ENCODE measurements around the gene PTGER4. TPM values are rescaled to one million over a fixed set of nuclear protein-coding genes. Genes with fewer than 3 reads are reported as not detected.
A peak's percentile ranks its signal among the peaks of the same experiment; 100 is the strongest.

PTGER4 gene
- total RNA-seq, 6 experiments from 2014 or later = 0.84 to 4.4 (median 2.9) TPM

DNA sequence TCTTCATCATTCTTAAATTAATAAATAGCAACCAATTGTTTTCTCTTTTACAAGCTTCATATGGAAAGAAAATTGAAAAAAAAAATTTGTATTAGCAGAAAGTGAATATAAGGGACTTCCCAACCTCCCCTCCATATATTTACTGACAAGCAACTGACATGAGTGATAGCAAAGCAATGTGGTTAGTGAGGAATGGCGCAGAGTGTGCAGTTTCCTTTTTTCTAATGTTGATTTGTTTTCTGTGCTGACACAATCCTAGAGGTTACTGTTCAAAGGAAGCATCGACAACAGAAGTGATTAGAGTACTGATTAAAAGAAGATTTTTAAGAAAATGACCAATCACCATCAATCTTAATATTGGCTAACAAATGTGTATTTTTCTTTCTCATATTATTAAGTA is 1.7 kb upstream of the PTGER4 start:
- H3K9me3 ChIP-seq = no peaks in the 10 kb centered on the region
- intact Hi-C loops (cut with DNase I) = no loop called here
- H3K4me1 ChIP-seq = peaks cover 0 to 11% (median 2%) of the 10 kb centered on the region in 4 donors
- ATAC-seq (no peak), DNase-seq (no peak)
- WGBS (ENCODE audit: insufficient coverage, low coverage, low lambda C conversion rate, missing lambda C conversion rate) = 50% methylated on average over 2 of the region's 2 CpGs
- peaks cover 0 to 13% of the 10 kb centered on the region in 2 donors for H3K27me3 ChIP-seq
- no peaks in the 10 kb centered on the region for H3K36me3 ChIP-seq
- no peak overlapping the region for H3K4me3 ChIP-seq
- TF ChIP-seq, protein P1, sequence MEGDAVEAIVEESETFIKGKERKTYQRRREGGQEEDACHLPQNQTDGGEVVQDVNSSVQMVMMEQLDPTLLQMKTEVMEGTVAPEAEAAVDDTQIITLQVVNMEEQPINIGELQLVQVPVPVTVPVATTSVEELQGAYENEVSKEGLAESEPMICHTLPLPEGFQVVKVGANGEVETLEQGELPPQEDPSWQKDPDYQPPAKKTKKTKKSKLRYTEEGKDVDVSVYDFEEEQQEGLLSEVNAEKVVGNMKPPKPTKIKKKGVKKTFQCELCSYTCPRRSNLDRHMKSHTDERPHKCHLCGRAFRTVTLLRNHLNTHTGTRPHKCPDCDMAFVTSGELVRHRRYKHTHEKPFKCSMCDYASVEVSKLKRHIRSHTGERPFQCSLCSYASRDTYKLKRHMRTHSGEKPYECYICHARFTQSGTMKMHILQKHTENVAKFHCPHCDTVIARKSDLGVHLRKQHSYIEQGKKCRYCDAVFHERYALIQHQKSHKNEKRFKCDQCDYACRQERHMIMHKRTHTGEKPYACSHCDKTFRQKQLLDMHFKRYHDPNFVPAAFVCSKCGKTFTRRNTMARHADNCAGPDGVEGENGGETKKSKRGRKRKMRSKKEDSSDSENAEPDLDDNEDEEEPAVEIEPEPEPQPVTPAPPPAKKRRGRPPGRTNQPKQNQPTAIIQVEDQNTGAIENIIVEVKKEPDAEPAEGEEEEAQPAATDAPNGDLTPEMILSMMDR (IDR thresholded peaks at IDR 0.05) = no peak
- TF ChIP-seq POLR2A (IDR thresholded peaks at IDR 0.05) = no peak
- H3K27ac ChIP-seq = no peak overlapping the region

- Histone ChIP-seq H3K9me3 (no peaks in the 10 kb centered on the region), H3K36me3 (no peaks in the 10 kb centered on the region), H3K27ac (peak overlapping the region in 2 of 3 donors; percentile 53 to 69), H3K4me1 (peaks cover 0 to 11% (median 2%) of the 10 kb centered on the region in 4 donors), H3K4me3 (peak overlapping the region; percentile 46 to 73 (median 58)), H3K27me3 (peaks cover 0 to 13% of the 10 kb centered on the region in 2 donors)
- DNase-seq = no peak
- ATAC-seq = no peak
- TF ChIP-seq POLR2A (IDR thresholded peaks at IDR 0.05) = no peak
- TF ChIP-seq, protein P1 (IDR thresholded peaks at IDR 0.05) = no peak
- 14% methylated on average over 12 of the region's 12 CpGs for WGBS (ENCODE audit: insufficient coverage, low coverage, low lambda C conversion rate, missing lambda C conversion rate)
- intact Hi-C loops (cut with DNase I) = no loop called here
Observed at GRCh38 chr5:40678460-40679147, 1.1 kb upstream of the PTGER4 start.

GRCh38 chr5:40679148-40679912 is 385 bp upstream of the PTGER4 start:
- peak; percentile 95 to 98 (median 96) for ATAC-seq
- Histone ChIP-seq H3K4me3 (peak overlapping the region; percentile 46 to 73 (median 58)), H3K27me3 (peaks cover 0 to 13% of the 10 kb centered on the region in 2 donors), H3K9me3 (no peaks in the 10 kb centered on the region), H3K27ac (peak overlapping the region; percentile 53 to 77 (median 69)), H3K36me3 (no peaks in the 10 kb centered on the region), H3K4me1 (peaks cover 0 to 11% (median 2%) of the 10 kb centered on the region in 4 donors)
- TF ChIP-seq, protein P1 (IDR thresholded peaks at IDR 0.05) = no peak
- TF ChIP-seq POLR2A (IDR thresholded peaks at IDR 0.05) = no peak
- peak; percentile 92 to 96 (median 95) for DNase-seq
- WGBS (ENCODE audit: insufficient coverage, low coverage, low lambda C conversion rate, missing lambda C conversion rate) = 0% methylated on average over 22 of the region's 60 CpGs
- intact Hi-C loops (cut with DNase I) = no loop called here

GRCh38 chr5:40680741-40681362 is 1.1 kb downstream of the PTGER4 start:
- peaks cover 0 to 11% (median 2%) of the 10 kb centered on the region in 4 donors for H3K4me1 ChIP-seq
- no peak for ATAC-seq
- intact Hi-C loops (cut with DNase I) = loop anchor here (10.0 kb wide), 1 partner anchor 736 kb away; no protein-coding TSS in a partner anchor

More at GRCh38 chr5:40680741-40681362, 1.1 kb downstream of the PTGER4 start:
- WGBS (ENCODE audit: insufficient coverage, low coverage, low lambda C conversion rate, missing lambda C conversion rate) = 7% methylated on average over 7 of the region's 37 CpGs
- Histone ChIP-seq H3K27ac (peak overlapping the region in 2 of 3 donors; percentile 38 to 39), H3K36me3 (no peaks in the 10 kb centered on the region), H3K4me3 (peak overlapping the region; percentile 46 to 73 (median 58)), H3K27me3 (peaks cover 0 to 13% of the 10 kb centered on the region in 2 donors), H3K9me3 (no peaks in the 10 kb centered on the region)
- peak in 2 of 3 donors; percentile 30 to 59 for DNase-seq
- TF ChIP-seq POLR2A (IDR thresholded peaks at IDR 0.05) = no peak
- TF ChIP-seq, protein P1 (IDR thresholded peaks at IDR 0.05) = no peak
